HG03095 (cell line): Measurements from ENCODE around the gene TMEM151B.
"Not testable (repeated sequence)": the region's sequence is repeated elsewhere in the genome, so short reads cannot be mapped to it uniquely, and the experiment has no call there.

Source experiments
- ATAC-seq: cut with Tn5 transposase; IDR thresholded peaks from one replicate; pipeline ENCODE4 v1.9.1; 2021; ENCODE audit warnings: moderate library complexity; ENCODE audit not compliant: unreplicated experiment

Gene TMEM151B

GRCh38 chr6:44327760-44328159 lies 57.5 kb downstream of the TMEM151B start:
- no peak for ATAC-seq

GRCh38 chr6:44328203-44328602 lies 58.0 kb downstream of the TMEM151B start:
- ATAC-seq, result not testable (repeated sequence)

GRCh38 chr6:44329858-44330257 lies 59.6 kb downstream of the TMEM151B start:
- no peak for ATAC-seq

- ATAC-seq, result no peak
These were observed 62.3 kb downstream of the TMEM151B start for GRCh38 chr6:44332585-44332984.

GRCh38 chr6:44333273-44333919 lies 63.1 kb downstream of the TMEM151B start:
- ATAC-seq, result no peak

- ATAC-seq, result no peak
These were observed 63.7 kb downstream of the TMEM151B start for GRCh38 chr6:44333942-44334341.

GRCh38 chr6:44335631-44336030 lies 65.4 kb downstream of the TMEM151B start:
- ATAC-seq, result no peak

GRCh38 chr6:44338228-44339122 lies 68.2 kb downstream of the TMEM151B start:
- ATAC-seq, result peak; percentile 73

GRCh38 chr6:44339301-44339700 lies 69.1 kb downstream of the TMEM151B start:
- no peak for ATAC-seq

- ATAC-seq, result no peak
These were observed 69.7 kb downstream of the TMEM151B start for GRCh38 chr6:44339763-44340625.

GRCh38 chr6:44341095-44341890 lies 71.0 kb downstream of the TMEM151B start:
- ATAC-seq, result no peak

- no peak for ATAC-seq
These were observed 71.8 kb downstream of the TMEM151B start for GRCh38 chr6:44342052-44342451.

- no peak for ATAC-seq
These were observed 72.2 kb downstream of the TMEM151B start, which contains the start of gene SPATS1 for GRCh38 chr6:44342489-44342888. TSS of gene SPATS1 (plus strand) at chr6:44342650. CDS start at chr6:44343096, 446 bp downstream.

- not testable (repeated sequence) for ATAC-seq
These were observed 76.6 kb downstream of the TMEM151B start for GRCh38 chr6:44346818-44347217.

- no peak for ATAC-seq
These were observed 79.8 kb downstream of the TMEM151B start for GRCh38 chr6:44349904-44350649.

- ATAC-seq, result not testable (repeated sequence)
These were observed 80.4 kb downstream of the TMEM151B start for GRCh38 chr6:44350650-44350994.

- ATAC-seq, result no peak
These were observed 82.0 kb downstream of the TMEM151B start for GRCh38 chr6:44352259-44352658.

GRCh38 chr6:44353336-44353735 lies 83.1 kb downstream of the TMEM151B start:
- ATAC-seq, result no peak

GRCh38 chr6:44355640-44356039 lies 85.4 kb downstream of the TMEM151B start:
- ATAC-seq, result no peak

- ATAC-seq, result no peak
These were observed 86.2 kb downstream of the TMEM151B start for GRCh38 chr6:44356487-44356886.
